ENCODE data around the gene ZNF236. TPM values are rescaled to one million over a fixed set of nuclear protein-coding genes. Genes with fewer than 3 reads are reported as not detected.
"Not testable (repeated sequence)": the region's sequence is repeated elsewhere in the genome, so short reads cannot be mapped to it uniquely, and the experiment has no call there.

ZNF236 gene
- 6.1 and 14.5 TPM in 2 replicates for total RNA-seq

- DNase-seq (ENCODE audit: low read depth): no peak
These were observed at the start of gene ZNF236 for GRCh38 chr18:76822506-76823160. Gene ZNF236 (plus strand): TSS chr18:76822557. CDS start chr18:76822608, 51 bp downstream.

GRCh38 chr18:76772665-76773064 lies 49.7 kb upstream of the ZNF236 start:
- no peak for DNase-seq (ENCODE audit: low read depth)

DNA sequence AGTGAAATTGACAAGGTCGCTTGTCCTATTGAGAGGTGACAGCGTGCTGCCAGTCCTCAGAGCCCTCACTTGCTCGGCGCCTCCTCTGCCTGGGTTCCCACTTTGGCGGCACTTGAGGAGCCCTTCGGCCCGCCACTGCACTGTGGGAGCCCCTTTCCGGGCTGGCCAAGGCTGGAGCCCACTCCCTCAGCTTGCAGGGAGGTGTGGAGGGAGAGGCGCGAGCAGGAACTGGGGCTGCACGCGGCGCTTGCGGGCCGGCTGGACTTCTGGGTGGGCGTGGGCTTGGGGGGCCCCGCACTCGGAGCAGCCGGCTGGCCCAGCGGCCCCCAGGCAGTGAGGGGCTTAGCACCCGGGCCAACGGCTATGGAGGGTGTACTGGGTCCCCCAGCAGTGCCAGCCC lies 45.3 kb upstream of the ZNF236 start:
- DNase-seq (ENCODE audit: low read depth): not testable (repeated sequence)

GRCh38 chr18:76783786-76784484 lies 38.4 kb upstream of the ZNF236 start:
- no peak for DNase-seq (ENCODE audit: low read depth)

GRCh38 chr18:76785872-76786271 lies 36.5 kb upstream of the ZNF236 start:
- no peak for DNase-seq (ENCODE audit: low read depth)

DNA sequence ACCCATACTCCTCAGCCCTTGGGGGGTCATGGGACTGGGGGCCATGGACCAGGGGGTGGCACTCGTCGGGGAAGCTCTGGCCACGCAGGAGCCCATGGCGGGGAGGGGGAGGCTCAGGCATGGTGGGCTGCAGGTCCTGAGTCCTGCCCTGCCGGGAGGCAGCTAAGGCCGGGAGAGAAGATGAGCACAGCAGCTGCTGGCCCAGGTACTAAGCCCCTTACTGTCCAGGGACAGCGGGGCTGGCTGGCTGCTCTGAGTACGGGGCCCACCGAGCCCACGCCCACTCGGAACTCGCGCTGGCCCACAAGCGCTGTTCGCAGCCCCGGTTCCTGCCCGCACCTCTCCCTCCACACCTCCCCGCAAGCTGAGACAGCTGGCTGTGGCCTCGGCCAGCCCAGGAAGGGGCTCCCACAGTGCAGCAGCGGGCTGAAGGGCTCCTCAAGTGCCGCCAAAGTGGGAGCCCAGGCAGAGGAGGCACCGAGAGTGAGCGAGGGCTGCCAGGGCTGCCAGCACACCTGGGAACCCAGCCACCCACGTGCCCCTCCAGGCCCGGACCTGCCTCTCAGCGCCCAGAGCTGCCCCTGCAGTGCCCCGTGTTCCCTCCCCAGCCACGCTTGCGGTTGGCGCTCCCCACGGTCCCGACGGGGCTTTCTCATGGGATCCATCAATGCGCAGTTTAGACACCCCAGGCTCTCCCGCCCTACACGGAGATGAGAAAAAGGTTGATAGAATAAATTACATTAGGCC lies 33.6 kb upstream of the ZNF236 start:
- no peak for DNase-seq (ENCODE audit: low read depth)

GRCh38 chr18:76791106-76791505 lies 31.3 kb upstream of the ZNF236 start:
- no peak for DNase-seq (ENCODE audit: low read depth)

- no peak for DNase-seq (ENCODE audit: low read depth)
These were observed 30.7 kb upstream of the ZNF236 start for GRCh38 chr18:76791642-76792041.

DNA sequence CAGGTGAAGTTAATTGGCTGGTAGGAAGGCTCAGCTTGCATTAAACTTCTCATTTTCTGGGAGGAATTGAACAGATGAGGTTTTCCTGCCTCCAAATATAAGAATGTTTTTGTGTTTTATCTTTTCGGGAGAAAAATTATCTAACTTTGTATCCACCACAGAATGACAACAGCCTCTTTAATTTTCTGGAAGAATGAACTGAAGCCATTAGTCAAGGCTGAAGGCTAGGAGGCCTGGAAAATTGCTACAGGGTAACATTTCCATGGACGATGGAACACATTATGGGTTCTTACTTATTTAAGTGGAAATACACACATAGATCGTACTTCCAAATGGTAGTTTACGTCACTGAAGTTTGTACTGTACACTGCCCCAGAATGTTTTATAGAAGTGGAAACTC lies 28.0 kb upstream of the ZNF236 start:
- no peak for DNase-seq (ENCODE audit: low read depth)

DNA sequence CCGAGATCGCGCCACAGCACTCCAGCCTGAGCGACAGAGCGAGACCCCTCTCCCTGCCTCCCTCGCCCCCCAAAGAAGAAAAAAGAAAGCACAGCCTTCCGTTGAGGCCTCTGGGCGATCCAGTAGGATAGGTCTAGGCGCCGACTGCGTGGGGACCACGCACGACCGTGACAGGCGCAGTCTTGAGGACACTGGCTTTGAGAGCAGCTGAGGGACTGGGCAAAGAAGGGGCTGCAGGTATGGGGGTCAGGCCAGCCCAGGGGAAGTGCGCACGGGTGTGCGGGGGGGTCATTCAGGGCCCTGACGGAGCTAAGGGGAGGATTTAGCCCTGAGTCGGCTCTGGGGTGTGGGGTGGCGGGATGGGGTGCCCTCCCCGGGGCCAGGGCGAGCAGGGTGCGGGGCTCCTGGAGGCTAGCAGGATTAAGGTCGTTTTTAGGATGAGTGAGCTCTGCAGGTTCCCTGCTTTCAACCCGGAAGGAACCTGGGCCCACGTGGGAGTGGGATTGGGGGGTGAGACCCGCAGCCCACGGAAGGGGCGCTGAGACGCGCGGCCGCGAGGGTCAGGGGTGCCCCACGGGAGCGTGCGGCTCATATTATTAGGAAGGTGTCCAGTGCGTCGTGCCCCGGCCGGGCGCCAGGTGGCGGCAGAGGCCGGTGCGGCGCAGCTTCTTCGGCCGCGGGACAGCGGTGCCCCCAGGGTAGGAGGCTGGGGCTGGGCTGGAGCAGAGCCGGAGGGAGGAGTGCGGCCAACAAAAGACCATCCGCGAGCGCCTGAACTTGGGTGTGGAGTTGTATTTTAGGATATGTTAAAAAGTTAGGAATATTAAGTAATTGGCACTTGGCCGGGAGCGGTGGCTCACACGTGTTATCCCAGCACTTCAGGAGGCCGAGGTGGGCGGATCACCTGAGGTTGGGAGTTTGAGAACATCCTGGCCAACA lies 20.5 kb upstream of the ZNF236 start:
- DNase-seq (ENCODE audit: low read depth): no peak

DNA sequence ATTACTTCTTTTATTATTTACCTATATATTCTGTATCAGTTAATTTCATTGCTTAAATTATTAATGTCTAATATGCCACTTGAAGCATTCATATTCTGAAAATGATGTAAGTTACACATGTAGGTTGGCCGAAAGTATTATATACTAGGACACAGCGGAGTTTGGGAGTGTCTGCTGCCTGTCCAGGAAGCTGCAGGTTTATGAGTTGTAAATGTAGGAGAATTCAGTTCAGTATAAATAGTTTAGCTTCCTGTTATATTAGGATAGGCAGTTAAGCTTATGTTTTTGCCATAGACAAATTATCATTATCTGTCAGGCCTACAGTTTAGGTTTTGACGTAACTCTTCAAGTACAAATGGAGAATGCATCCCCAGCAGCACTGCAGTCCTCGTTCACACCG lies 18.9 kb upstream of the ZNF236 start:
- DNase-seq (ENCODE audit: low read depth): no peak

GRCh38 chr18:76803814-76804213 lies 18.5 kb upstream of the ZNF236 start:
- peak; percentile 28 for DNase-seq (ENCODE audit: low read depth)

DNA sequence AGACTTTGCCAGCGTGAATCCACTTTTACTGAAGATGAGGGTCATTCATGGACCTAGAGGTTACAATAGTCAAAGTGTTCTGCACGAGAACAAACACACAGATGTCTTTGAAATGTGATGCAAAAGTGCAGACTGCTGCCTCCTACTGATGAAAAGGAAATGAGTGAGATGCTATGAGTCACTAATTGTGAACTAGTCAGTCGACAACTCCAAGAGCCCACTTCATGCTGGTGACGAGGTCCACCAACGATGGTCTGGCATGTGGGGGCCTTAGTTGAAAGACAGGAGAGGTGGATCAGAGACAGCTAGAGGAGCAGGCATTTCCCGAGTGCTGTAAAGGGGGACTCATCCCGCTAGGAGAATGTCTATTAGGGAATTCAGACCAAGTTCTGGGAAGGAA lies 17.1 kb upstream of the ZNF236 start:
- no peak for DNase-seq (ENCODE audit: low read depth)

DNA sequence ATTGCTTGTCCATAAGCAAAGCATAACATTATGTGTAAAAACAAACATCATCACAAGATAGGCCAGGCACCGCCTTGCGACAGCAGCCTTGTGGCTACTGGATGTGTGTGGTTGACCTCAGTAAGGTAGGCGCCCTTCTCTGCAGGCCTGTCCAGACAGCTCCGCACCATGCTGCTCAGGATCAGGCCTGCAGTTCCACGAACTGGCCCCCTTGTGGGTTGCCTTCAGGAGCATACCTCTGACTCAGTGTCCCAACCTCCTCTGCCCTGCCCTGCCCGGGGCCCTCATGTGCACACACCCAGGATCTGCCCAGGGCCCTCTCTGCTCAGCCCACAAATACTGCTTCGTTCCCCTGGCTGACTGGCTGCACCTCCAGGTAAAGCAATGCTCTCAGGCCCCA lies 16.1 kb upstream of the ZNF236 start:
- DNase-seq (ENCODE audit: low read depth): no peak

DNA sequence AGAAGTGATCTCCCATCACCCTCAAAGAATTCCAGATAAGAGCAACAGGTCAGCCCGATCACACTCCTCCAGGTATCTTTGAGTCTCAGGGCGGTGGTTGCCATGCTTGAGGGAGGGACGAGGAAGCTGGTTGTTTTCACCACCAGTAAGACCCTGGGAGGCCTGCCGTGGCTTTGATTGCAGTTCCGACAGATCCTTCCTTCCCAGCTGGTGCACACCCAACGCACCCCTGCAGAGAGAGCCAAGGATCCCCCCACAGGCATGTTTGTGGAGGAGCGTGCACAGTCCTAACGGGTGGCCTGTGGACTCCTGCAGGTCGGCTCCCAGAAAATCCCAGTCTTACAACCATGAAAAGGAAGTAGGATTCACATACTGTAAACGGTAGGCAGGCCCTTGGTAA lies 13.8 kb upstream of the ZNF236 start:
- DNase-seq (ENCODE audit: low read depth): no peak

DNA sequence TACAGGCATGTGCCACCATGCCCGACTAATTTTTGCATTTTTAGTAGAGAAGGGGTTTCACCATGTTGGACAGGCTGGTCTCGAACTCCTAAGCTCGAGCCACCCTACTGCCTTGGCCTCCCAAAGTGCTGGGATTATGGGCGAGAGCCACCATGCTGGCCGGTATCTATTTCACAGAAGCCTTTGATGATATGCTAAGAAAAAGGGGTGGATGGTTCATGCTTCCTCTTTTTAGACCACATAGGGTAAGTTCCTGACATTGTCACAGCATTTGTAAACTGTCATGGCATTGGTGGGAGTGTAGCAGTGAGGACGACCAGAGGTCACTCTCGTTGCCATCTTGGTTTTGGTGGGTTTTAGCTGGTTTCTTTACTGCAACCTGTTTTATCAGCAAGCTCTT lies 10.8 kb upstream of the ZNF236 start:
- not testable (repeated sequence) for DNase-seq (ENCODE audit: low read depth)

DNA sequence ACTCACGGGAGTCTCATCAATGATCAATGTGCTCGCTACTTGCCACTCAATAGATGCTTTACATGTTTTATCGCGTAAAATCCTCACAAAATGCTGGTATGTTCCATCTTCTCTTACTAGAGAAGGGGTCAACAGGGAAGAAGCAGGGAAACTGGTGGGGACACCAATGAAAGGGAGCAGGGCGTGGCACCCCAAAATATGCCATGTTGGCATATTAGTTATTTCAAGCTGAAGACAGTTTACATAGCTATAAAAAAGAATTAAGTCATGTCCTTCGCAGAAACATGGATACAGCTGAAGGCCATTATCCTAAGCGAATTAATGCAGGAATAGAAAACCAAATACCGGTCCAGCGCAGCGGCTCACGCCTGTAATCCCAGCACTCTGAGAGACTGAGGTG lies 8.1 kb upstream of the ZNF236 start:
- DNase-seq (ENCODE audit: low read depth): no peak

DNA sequence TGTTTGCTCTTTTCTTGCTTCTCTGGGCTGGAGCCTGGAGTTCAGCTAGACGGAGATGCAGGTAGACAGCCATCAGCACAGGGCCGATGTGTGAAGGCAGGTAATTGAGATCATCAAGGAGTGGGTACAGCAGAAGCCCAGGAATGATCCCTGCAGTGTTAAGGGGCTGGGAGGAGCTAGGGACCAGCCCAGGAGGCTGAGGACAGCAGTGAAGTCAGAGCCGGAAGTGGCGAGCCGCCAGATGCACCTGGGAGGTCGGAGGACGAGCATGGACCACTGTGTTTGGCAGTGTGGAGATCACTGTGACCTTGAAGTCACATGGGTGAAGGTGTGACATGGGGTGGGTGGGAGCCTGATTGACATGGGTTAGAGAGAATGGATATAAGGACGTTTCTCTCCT lies 6.2 kb upstream of the ZNF236 start:
- no peak for DNase-seq (ENCODE audit: low read depth)

- no peak for DNase-seq (ENCODE audit: low read depth)
These were observed 4.3 kb upstream of the ZNF236 start for GRCh38 chr18:76817888-76818611.

DNA sequence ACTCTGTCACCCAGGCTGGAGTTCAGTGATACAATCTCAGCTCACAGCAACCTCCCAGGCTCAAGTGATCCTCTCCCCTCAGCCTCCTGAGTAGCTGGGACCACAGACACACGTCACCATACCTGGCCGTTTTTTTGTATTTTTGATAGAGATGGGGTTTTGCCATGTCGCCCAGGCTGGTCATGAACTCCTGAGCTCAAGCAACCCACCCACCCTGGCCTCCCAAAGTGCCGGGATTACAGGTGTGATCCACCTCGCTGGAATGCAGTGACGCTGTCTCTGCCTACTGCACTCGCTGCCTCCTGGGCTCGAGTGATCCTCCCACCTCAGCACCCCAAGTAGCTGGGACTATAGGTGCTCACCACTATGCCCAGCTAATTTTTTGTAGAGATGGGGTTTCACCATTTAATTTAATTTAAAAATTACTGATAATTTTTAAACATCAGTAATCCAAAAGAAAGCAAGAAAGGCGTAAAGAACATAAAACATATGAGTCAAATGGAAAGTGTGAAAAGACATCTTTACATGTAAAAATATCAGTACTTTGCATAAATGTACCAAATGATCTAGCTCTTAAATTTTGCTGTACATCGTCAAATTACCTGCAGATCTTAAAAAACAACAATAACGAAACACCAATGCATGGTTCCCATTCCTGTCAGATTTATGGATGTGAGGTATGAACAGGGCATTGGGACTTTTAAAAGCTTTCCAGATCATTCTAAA lies 2.8 kb upstream of the ZNF236 start:
- no peak for DNase-seq (ENCODE audit: low read depth)

Measured in renal cortical epithelial cell (primary cell).